ENCODE results near the gene CRYBG3. TPM values are rescaled to one million over a fixed set of nuclear protein-coding genes. Genes with fewer than 3 reads are reported as not detected.

The CRYBG3 gene
- polyA plus RNA-seq, 1 experiment = 4.1 TPM

- ChIA-PET POLR2A (no interaction called here), CTCF (interaction anchor here (0.9 to 1.6 kb wide), 2 partner anchors 10 to 17 kb away, joined by 4 to 11 read pairs; partner anchors contain the start of gene CRYBG3)
- no peak for DNase-seq (ENCODE audit: low read depth)
- Histone ChIP-seq H3K4me3 (ENCODE audit: low read depth, low read length) (no peak overlapping the region), H3K36me3 (ENCODE audit: control insufficient read depth, insufficient read depth, low read length) (no peaks in the 10 kb centered on the region), H3K27me3 (ENCODE audit: control insufficient read depth, insufficient read depth, low read length) (no peaks in the 10 kb centered on the region)
- TF ChIP-seq CTCF (IDR thresholded peaks at IDR 0.05; ENCODE audit: insufficient read depth, low read depth, low read length) = no peak
Observed at GRCh38 chr3:97804471-97804870, 17.3 kb upstream of the CRYBG3 start.

GRCh38 chr3:97810779-97811390, 10.9 kb upstream of the CRYBG3 start:
- CTCF ChIA-PET = interaction anchor here (1.6 kb wide), 1 partner anchor 11 kb away, joined by 5 read pairs; the partner anchor contains the start of gene CRYBG3

GRCh38 chr3:97815149-97815917, 6.5 kb upstream of the CRYBG3 start:
- Histone ChIP-seq H3K4me3 (ENCODE audit: low read depth, low read length) (no peak overlapping the region), H3K36me3 (ENCODE audit: control insufficient read depth, insufficient read depth, low read length) (no peaks in the 10 kb centered on the region), H3K27me3 (ENCODE audit: control insufficient read depth, insufficient read depth, low read length) (no peaks in the 10 kb centered on the region)
- no peak for DNase-seq (ENCODE audit: low read depth)
- ChIA-PET POLR2A (no interaction called here), CTCF (interaction anchor here (0.9 kb wide), 1 partner anchor 22 kb away, joined by 6 read pairs; no protein-coding TSS in a partner anchor)
- no peak for TF ChIP-seq CTCF (IDR thresholded peaks at IDR 0.05; ENCODE audit: insufficient read depth, low read depth, low read length)

More at GRCh38 chr3:97810779-97811390, 10.9 kb upstream of the CRYBG3 start:
- Histone ChIP-seq H3K4me3 (ENCODE audit: low read depth, low read length) (no peak overlapping the region), H3K36me3 (ENCODE audit: control insufficient read depth, insufficient read depth, low read length) (no peaks in the 10 kb centered on the region), H3K27me3 (ENCODE audit: control insufficient read depth, insufficient read depth, low read length) (no peaks in the 10 kb centered on the region)
- TF ChIP-seq CTCF (IDR thresholded peaks at IDR 0.05; ENCODE audit: insufficient read depth, low read depth, low read length) = no peak
- DNase-seq (ENCODE audit: low read depth) = no peak
- POLR2A ChIA-PET = no interaction called here

- no peaks in the 10 kb centered on the region for H3K27me3 ChIP-seq (ENCODE audit: control insufficient read depth, insufficient read depth, low read length)
- ChIA-PET POLR2A (interaction anchor here (0.6 kb wide), 1 partner anchor 27 kb away, joined by 7 read pairs; no protein-coding TSS in a partner anchor), CTCF (interaction anchor here (1.4 to 1.6 kb wide), 2 partner anchors 17 to 207 kb away, joined by 3 to 4 read pairs; no protein-coding TSS in a partner anchor)
- H3K36me3 ChIP-seq (ENCODE audit: control insufficient read depth, insufficient read depth, low read length) = no peaks in the 10 kb centered on the region
- no peak overlapping the region for H3K4me3 ChIP-seq (ENCODE audit: low read depth, low read length)
- DNase-seq (ENCODE audit: low read depth) = no peak
- no peak for TF ChIP-seq CTCF (IDR thresholded peaks at IDR 0.05; ENCODE audit: insufficient read depth, low read depth, low read length)
Observed at GRCh38 chr3:97816811-97817210, 5.0 kb upstream of the CRYBG3 start.

GRCh38 chr3:97817965-97818364, 3.8 kb upstream of the CRYBG3 start:
- ChIA-PET POLR2A (no interaction called here), CTCF (interaction anchor here (1.4 to 1.6 kb wide), 2 partner anchors 19 to 205 kb away, joined by 3 to 4 read pairs; no protein-coding TSS in a partner anchor)
- no peaks in the 10 kb centered on the region for H3K27me3 ChIP-seq (ENCODE audit: control insufficient read depth, insufficient read depth, low read length)
- no peak for DNase-seq (ENCODE audit: low read depth)
- H3K4me3 ChIP-seq (ENCODE audit: low read depth, low read length) = no peak overlapping the region
- TF ChIP-seq CTCF (IDR thresholded peaks at IDR 0.05; ENCODE audit: insufficient read depth, low read depth, low read length) = no peak
- no peaks in the 10 kb centered on the region for H3K36me3 ChIP-seq (ENCODE audit: control insufficient read depth, insufficient read depth, low read length)

Measured in BJ (cell line).